RWPE2 (cell line): ENCODE data around the gene ORC4.

Source experiments
- ATAC-seq: fragments of 200-7000 bp; cut with Tn5 transposase; 3 replicates; pipeline ENCODE4 v1.9.1; 2021; ENCODE audit warnings: low read depth
- DNase-seq: peaks from one replicate; pipeline ENCODE4 v3.0.0-alpha.2; 2020; ENCODE audit warnings: low spot score
- H3K27ac ChIP-seq: fragments of 450-650 bp; 2 replicates; pipeline ENCODE4 v1.5.1; 2017; ENCODE audit warnings: mild to moderate bottlenecking; ENCODE audit not compliant: poor library complexity, severe bottlenecking
- H3K27me3 ChIP-seq: fragments of 250-450 bp; sonication (Bioruptor Pico); 2 replicates; pipeline ENCODE4 v1.5.1; 2021; ENCODE audit warnings: mild to moderate bottlenecking, moderate library complexity; ENCODE audit not compliant: insufficient read depth, poor library complexity, severe bottlenecking
- H3K36me3 ChIP-seq: fragments of 250-450 bp; sonication (Bioruptor Pico); 2 replicates; pipeline ENCODE4 v1.5.1; 2020; ENCODE audit warnings: low read depth, mild to moderate bottlenecking, moderate library complexity
- H3K4me1 ChIP-seq: fragments of 250-450 bp; sonication (Bioruptor Pico); 2 replicates; pipeline ENCODE4 v1.5.1; 2021; ENCODE audit warnings: mild to moderate bottlenecking, moderate library complexity; ENCODE audit not compliant: insufficient read depth, poor library complexity, severe bottlenecking
- H3K4me3 ChIP-seq: fragments of 250-450 bp; sonication (Bioruptor Pico); 2 replicates; pipeline ENCODE4 v1.5.1; 2021; ENCODE audit warnings: mild to moderate bottlenecking, moderate library complexity; ENCODE audit not compliant: severe bottlenecking
- H3K9me3 ChIP-seq: fragments of 250-450 bp; sonication (Bioruptor Pico); 2 replicates; pipeline ENCODE4 v1.5.1; 2021; ENCODE audit warnings: mild to moderate bottlenecking, moderate library complexity; ENCODE audit not compliant: severe bottlenecking
- TF ChIP-seq, protein P1 (sequence below): fragments of 450-650 bp; IDR thresholded peaks from one replicate; pipeline ENCODE4 v1.5.1; 2017; ENCODE audit warnings: mild to moderate bottlenecking, moderate library complexity; ENCODE audit not compliant: poor library complexity, severe bottlenecking

ORC4 gene

DNA sequence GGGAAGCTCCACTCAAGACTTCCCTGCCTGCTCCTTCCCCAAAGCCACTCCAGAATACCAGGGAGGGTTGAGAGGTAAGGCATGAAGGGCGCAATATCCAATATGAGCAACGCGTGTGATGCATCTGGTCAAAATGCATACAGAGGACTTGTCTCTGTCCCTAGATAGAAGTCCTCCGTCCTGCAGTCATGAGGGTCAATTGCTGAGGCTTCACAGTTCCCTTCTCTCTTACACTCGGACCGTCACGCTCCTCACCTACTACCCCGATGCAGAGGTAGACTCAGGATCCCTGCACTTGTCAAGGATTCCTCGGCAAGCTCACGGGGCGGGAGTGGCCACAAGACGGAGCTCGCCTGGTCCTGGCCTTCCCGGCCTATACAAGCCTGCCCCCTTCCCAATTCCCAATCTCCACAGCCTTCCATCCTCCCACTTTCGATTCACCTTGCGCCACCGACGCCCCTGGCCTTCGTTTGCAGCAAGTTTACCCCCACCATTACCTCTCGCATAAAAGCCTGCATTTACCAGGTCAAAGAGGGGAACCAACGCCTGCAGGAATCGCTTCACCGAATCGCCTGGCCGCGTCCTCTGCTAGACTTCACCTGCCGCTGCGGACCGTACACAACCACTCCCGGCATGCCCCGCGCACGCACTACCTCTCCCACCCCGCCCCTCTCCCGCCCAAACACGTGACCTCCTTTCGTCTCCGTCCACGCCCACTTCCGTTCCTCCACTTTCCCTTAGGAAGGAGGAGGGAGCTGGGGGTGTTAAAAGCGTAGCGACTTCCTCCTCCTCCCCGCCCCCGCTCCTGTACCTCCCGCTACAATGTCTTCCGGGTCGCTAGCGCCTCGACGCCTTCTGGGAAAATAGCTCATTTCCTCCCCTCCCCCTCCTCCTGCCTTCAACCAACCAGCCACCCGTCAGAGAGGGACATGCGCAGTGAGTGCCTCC is at the start of gene ORC4:
TSS of gene ORC4 (minus strand) at position 627 of the 948 bp plus-strand sequence. CDS start 44,779 bp downstream, outside the sequence.
- H3K27ac ChIP-seq = peak within 1 kb of the TSS; percentile 74
- ATAC-seq (peak; percentile 85), DNase-seq (peak; percentile 99)
- peak within 1 kb of the TSS; percentile 70 for H3K4me3 ChIP-seq
- H3K9me3 ChIP-seq = no peaks in the 10 kb centered on the region
- H3K4me1 ChIP-seq = peaks cover 16% of the 10 kb centered on the region
- H3K27me3 ChIP-seq = no peaks in the 10 kb centered on the region
- TF ChIP-seq, protein P1, sequence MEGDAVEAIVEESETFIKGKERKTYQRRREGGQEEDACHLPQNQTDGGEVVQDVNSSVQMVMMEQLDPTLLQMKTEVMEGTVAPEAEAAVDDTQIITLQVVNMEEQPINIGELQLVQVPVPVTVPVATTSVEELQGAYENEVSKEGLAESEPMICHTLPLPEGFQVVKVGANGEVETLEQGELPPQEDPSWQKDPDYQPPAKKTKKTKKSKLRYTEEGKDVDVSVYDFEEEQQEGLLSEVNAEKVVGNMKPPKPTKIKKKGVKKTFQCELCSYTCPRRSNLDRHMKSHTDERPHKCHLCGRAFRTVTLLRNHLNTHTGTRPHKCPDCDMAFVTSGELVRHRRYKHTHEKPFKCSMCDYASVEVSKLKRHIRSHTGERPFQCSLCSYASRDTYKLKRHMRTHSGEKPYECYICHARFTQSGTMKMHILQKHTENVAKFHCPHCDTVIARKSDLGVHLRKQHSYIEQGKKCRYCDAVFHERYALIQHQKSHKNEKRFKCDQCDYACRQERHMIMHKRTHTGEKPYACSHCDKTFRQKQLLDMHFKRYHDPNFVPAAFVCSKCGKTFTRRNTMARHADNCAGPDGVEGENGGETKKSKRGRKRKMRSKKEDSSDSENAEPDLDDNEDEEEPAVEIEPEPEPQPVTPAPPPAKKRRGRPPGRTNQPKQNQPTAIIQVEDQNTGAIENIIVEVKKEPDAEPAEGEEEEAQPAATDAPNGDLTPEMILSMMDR = peak; percentile 66
- H3K36me3 ChIP-seq = peaks cover 5% of the 10 kb centered on the region

DNA sequence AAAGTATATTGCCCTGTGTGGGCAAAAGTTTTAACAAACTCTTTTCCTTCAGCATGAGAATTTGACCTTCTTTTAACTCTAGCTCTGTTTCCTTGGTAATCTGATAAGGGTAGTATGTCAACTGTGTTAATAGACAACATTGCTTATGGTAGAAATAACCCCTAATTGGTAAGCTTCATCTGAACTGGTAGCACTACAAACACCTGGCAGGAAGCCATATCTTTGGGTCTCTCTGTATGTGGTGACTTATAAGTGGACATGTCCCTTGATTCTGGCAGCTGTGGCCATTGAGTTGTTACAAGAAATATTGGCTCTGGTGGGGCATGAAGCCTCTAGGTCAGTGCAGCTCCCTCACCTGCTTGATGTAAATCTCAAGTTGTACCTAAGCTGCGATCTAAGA is 47.3 kb upstream of the ORC4 start:
- DNase-seq (no peak), ATAC-seq (no peak)
- Histone ChIP-seq H3K4me1 (no peaks in the 10 kb centered on the region), H3K9me3 (peaks cover 1% of the 10 kb centered on the region), H3K27me3 (no peaks in the 10 kb centered on the region), H3K4me3 (no peak overlapping the region), H3K27ac (no peak overlapping the region), H3K36me3 (no peaks in the 10 kb centered on the region)
- TF ChIP-seq, protein P1 = no peak

DNA sequence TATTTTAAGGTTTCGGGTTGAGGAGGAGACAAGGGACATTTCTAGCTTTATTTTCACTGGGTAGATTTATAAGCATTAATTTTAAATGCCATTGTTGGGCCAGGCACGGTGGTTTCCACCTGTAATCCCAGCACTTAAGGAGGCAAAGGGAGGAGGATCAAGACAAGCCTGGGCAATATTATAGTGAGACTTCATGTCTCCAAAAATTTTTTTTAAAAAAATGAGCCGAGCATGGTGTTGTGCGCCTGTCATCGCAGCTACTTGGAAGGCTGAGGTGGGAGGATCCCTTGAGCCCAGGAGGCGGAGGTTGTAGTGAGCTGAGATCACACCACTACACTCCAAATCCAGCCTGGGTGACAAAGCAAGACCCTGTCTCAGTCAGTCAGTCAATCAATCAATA is 45.4 kb upstream of the ORC4 start:
- no peak for ATAC-seq
- no peaks in the 10 kb centered on the region for H3K27me3 ChIP-seq
- TF ChIP-seq, protein P1 = no peak
- H3K4me1 ChIP-seq = no peaks in the 10 kb centered on the region
- peaks cover 1% of the 10 kb centered on the region for H3K9me3 ChIP-seq
- DNase-seq = no peak
- no peak overlapping the region for H3K4me3 ChIP-seq
- H3K36me3 ChIP-seq = no peaks in the 10 kb centered on the region
- no peak overlapping the region for H3K27ac ChIP-seq

DNA sequence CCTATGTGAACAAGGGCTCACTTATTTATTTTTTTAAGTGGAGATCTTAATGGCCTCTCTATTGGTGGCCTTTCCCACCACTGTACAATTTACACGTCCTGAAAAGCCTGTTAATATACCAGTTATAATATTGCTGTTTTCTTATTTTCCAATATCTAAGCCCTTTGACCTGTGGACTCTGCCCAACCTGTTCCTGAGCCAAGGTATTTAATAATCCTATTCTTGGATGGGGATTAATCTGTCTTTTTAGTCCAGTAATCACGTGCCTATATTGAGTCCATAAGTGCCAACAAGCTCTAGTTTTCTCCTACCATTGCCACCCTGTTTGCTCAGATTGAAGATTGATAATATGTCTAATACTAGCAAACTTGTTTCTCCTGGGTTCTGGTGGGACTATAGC is 43.1 kb upstream of the ORC4 start:
- H3K27me3 ChIP-seq = no peaks in the 10 kb centered on the region
- H3K4me1 ChIP-seq = no peaks in the 10 kb centered on the region
- H3K9me3 ChIP-seq = no peaks in the 10 kb centered on the region
- DNase-seq (no peak), ATAC-seq (no peak)
- TF ChIP-seq, protein P1 = no peak
- H3K4me3 ChIP-seq = no peak overlapping the region
- H3K27ac ChIP-seq = no peak overlapping the region
- no peaks in the 10 kb centered on the region for H3K36me3 ChIP-seq

DNA sequence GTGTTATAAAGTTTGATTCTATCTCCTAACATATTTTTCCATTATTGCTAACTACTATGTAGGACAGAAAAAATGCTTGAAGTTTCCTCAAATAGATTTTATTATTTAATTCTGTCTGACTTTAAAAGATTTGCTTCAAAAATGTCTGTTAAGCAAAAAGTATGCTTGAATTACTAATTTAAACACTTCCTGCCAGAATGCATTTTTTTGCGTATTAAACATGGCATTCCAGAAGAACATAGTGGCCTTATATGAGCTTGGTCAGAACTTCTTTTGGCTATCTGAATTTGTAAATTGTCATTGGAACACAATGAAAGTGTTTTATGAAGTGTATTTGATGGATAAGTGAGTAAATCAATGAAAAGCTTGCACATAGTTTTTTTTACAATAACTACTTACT is 38.1 kb upstream of the ORC4 start:
- TF ChIP-seq, protein P1 = no peak
- ATAC-seq (no peak), DNase-seq (no peak)
- Histone ChIP-seq H3K9me3 (no peaks in the 10 kb centered on the region), H3K4me3 (no peak overlapping the region), H3K4me1 (peaks cover 5% of the 10 kb centered on the region), H3K27ac (no peak overlapping the region), H3K27me3 (no peaks in the 10 kb centered on the region), H3K36me3 (no peaks in the 10 kb centered on the region)
